Measurements from ENCODE around the gene CPNE7.

GRCh38 chr16:89552329-89552728 is 23.2 kb upstream of the CPNE7 start:
- TF ChIP-seq MXI1 (IDR thresholded peaks at IDR 0.05; ENCODE audit: borderline replicate concordance, low read depth, low read length) (no peak), CTCF (conservative IDR thresholded peaks at IDR 0.05; ENCODE audit: low read depth, low read length) (no peak), BHLHE40 (IDR thresholded peaks at IDR 0.05; ENCODE audit: low read depth, low read length) (no peak)
